GM23338 (cell line): Measurements from ENCODE around the gene P3R3URF.

ENCODE experiments used
- CREB1 ChIP-seq: fragments of 250-450 bp; sonication (Bioruptor Pico); IDR thresholded peaks from 2 replicates; pipeline ENCODE4 v1.5.0; 2020; ENCODE audit warnings: low read depth, mild to moderate bottlenecking, moderate library complexity
- CTCF ChIP-seq, 2 experiments: fragments of 200-600 bp in 1 of 2; sonication (generic) in 1 of 2; conservative IDR thresholded peaks; 2 replicates each; pipeline versions ENCODE4 v1.5.1 to v1.6.1; 2016 to 2017; ENCODE audit warnings: antibody characterized with exemption in 2 of 2, low read depth in 2 of 2, mild to moderate bottlenecking in 2 of 2, moderate library complexity in 1 of 2
- ETS1 ChIP-seq: IDR thresholded peaks from 2 replicates; pipeline ENCODE4 v1.6.1; 2016; ENCODE audit warnings: antibody characterized with exemption
- EZH2 ChIP-seq: fragments of 200-600 bp; sonication (generic); IDR thresholded peaks from one replicate; pipeline ENCODE4 v1.8.0; 2017; ENCODE audit warnings: antibody characterized with exemption, mild to moderate bottlenecking, low read depth; ENCODE audit not compliant: unreplicated experiment
- EZH2phosphoT487 ChIP-seq: fragments of 200-600 bp; sonication (generic); IDR thresholded peaks from one replicate; pipeline ENCODE4 v1.8.1; 2018; ENCODE audit warnings: antibody characterized with exemption; ENCODE audit not compliant: unreplicated experiment
- JUNB ChIP-seq: IDR thresholded peaks from one replicate; pipeline ENCODE4 v1.6.1; 2016; ENCODE audit warnings: antibody characterized with exemption; ENCODE audit not compliant: unreplicated experiment
- NANOG ChIP-seq: IDR thresholded peaks from 2 replicates; pipeline ENCODE4 v1.6.1; 2016; ENCODE audit warnings: antibody characterized with exemption, borderline replicate concordance
- POLR2AphosphoS5 ChIP-seq: IDR thresholded peaks from 2 replicates; pipeline ENCODE4 v1.6.1; 2016; ENCODE audit warnings: antibody characterized with exemption, low read depth
- REST ChIP-seq: IDR thresholded peaks from one replicate; pipeline ENCODE4 v1.6.1; 2018; ENCODE audit warnings: antibody characterized with exemption; ENCODE audit not compliant: unreplicated experiment
- STAT1 ChIP-seq: IDR thresholded peaks from one replicate; pipeline ENCODE4 v1.6.1; 2016; ENCODE audit warnings: antibody characterized with exemption; ENCODE audit not compliant: unreplicated experiment
- ZNF114 ChIP-seq: fragments of 250-450 bp; sonication (Bioruptor Pico); IDR thresholded peaks from 2 replicates; pipeline ENCODE4 v1.5.0; 2020; ENCODE audit warnings: mild to moderate bottlenecking, moderate library complexity
- ZNF331 ChIP-seq: fragments of 250-450 bp; sonication (Bioruptor Pico); IDR thresholded peaks from 2 replicates; pipeline ENCODE4 v1.5.0; 2020; ENCODE audit warnings: low read depth, mild to moderate bottlenecking, moderate library complexity
- ZNF462 ChIP-seq: fragments of 250-450 bp; sonication (Bioruptor Pico); IDR thresholded peaks from 2 replicates; pipeline ENCODE4 v1.5.0; 2020; ENCODE audit warnings: mild to moderate bottlenecking, moderate library complexity

GRCh38 chr1:46211051-46211450, 34.8 kb upstream of the P3R3URF start:
- TF ChIP-seq REST (no peak), JUNB (no peak), CTCF (conservative IDR thresholded peaks at IDR 0.05; ENCODE audit: low read depth in 2 of 2) (no peak), EZH2 (no peak), ZNF114 (no peak), ZNF462 (no peak), ETS1 (no peak), POLR2AphosphoS5 (no peak), EZH2phosphoT487 (no peak), CREB1 (no peak), NANOG (no peak), STAT1 (no peak), ZNF331 (CRISPR knock-in tag) (no peak)
